Testis (tissue), 2 donors: ENCODE results near the gene SLC25A30.

Experiments
- CTCF ChIP-seq, 3 experiments: fragments of 450-650 bp in 2 of 3; fragments of 200-600 bp in 1 of 3; sonication (generic) in 1 of 3; IDR thresholded peaks; one replicate each; pipeline ENCODE4 v1.5.1; 2016 to 2019; ENCODE audit warnings: antibody characterized with exemption in 3 of 3, mild to moderate bottlenecking in 2 of 3, moderate library complexity in 1 of 3
- POLR2A ChIP-seq: fragments of 450-650 bp; IDR thresholded peaks from one replicate; pipeline ENCODE4 v1.6.1; 2017; ENCODE audit warnings: antibody characterized with exemption, mild to moderate bottlenecking, moderate library complexity

GRCh38 chr13:45410001-45410400 lies 8.2 kb downstream of the SLC25A30 start:
- TF ChIP-seq CTCF (IDR thresholded peaks at IDR 0.05) (no peak), POLR2A (no peak)
